DOHH2 (cell line): Measurements from ENCODE around the gene CDH26.

Source experiments
- H3F3A ChIP-seq: fragments of 200-600 bp; sonication (generic), shearing (Covaris generic); 2 replicates; pipeline ENCODE4 v1.6.0; 2016; ENCODE audit warnings: antibody characterized with exemption, mild to moderate bottlenecking; ENCODE audit not compliant: control insufficient read depth, insufficient read depth
- H3K27ac ChIP-seq: fragments of 200-600 bp; sonication (generic); 2 replicates; pipeline ENCODE4 v1.5.1; 2014; ENCODE audit warnings: low read depth, mild to moderate bottlenecking, low read length, moderate library complexity
- H3K27me3 ChIP-seq: fragments of 200-600 bp; sonication (generic); 2 replicates; pipeline ENCODE4 v1.6.1; 2014; ENCODE audit warnings: mild to moderate bottlenecking, low read length, mixed read lengths; ENCODE audit not compliant: control insufficient read depth
- H3K36me3 ChIP-seq: fragments of 200-600 bp; sonication (generic); 2 replicates; pipeline ENCODE4 v1.6.1; 2014; ENCODE audit warnings: mild to moderate bottlenecking, low read length, moderate library complexity, mixed read lengths; ENCODE audit not compliant: control insufficient read depth
- H3K4me1 ChIP-seq: fragments of 200-600 bp; sonication (generic); 2 replicates; pipeline ENCODE4 v1.6.1; 2014; ENCODE audit warnings: mild to moderate bottlenecking, low read length, mixed read lengths; ENCODE audit not compliant: control insufficient read depth
- H3K4me2 ChIP-seq: fragments of 200-600 bp; sonication (generic); 2 replicates; pipeline ENCODE4 v1.6.0; 2014; ENCODE audit warnings: mild to moderate bottlenecking, low read length, moderate library complexity
- H3K4me3 ChIP-seq: fragments of 200-600 bp; sonication (generic); 2 replicates; pipeline ENCODE4 v1.5.1; 2014; ENCODE audit warnings: mild to moderate bottlenecking, low read length, mixed read lengths
- H3K79me2 ChIP-seq: fragments of 200-600 bp; sonication (generic); 2 replicates; pipeline ENCODE4 v1.6.1; 2014; ENCODE audit warnings: mild to moderate bottlenecking, low read length, mixed read lengths; ENCODE audit not compliant: control insufficient read depth
- H3K9me2 ChIP-seq: fragments of 200-600 bp; sonication (generic); replicated peaks from 2 replicates; pipeline ENCODE4 v1.6.1; 2014; ENCODE audit warnings: mild to moderate bottlenecking, low read length, mixed read lengths; ENCODE audit not compliant: control insufficient read depth
- H3K9me3 ChIP-seq: fragments of 200-600 bp; sonication (generic); 2 replicates; pipeline ENCODE4 v1.6.1; 2014; ENCODE audit warnings: antibody characterized with exemption, low read length, mixed read lengths; ENCODE audit not compliant: control insufficient read depth, insufficient read depth
- H4K20me1 ChIP-seq: fragments of 200-600 bp; sonication (generic); 2 replicates; pipeline ENCODE4 v1.6.0; 2014; ENCODE audit warnings: low read depth, mild to moderate bottlenecking, antibody characterized with exemption, low read length, moderate library complexity; ENCODE audit not compliant: control insufficient read depth, insufficient read depth
- EZH2phosphoT487 ChIP-seq: fragments of 200-600 bp; sonication (generic); IDR thresholded peaks from 2 replicates; pipeline ENCODE4 v1.6.1; 2017; ENCODE audit warnings: borderline replicate concordance, mild to moderate bottlenecking, antibody characterized with exemption, low read length, moderate library complexity, mixed read lengths
- TF ChIP-seq, protein P1 (sequence below): fragments of 200-600 bp; sonication (generic); IDR thresholded peaks from one replicate; pipeline ENCODE4 v1.5.1; 2014; ENCODE audit warnings: antibody characterized with exemption, mild to moderate bottlenecking, low read depth, low read length; ENCODE audit not compliant: poor library complexity, severe bottlenecking

CDH26 gene

DNA sequence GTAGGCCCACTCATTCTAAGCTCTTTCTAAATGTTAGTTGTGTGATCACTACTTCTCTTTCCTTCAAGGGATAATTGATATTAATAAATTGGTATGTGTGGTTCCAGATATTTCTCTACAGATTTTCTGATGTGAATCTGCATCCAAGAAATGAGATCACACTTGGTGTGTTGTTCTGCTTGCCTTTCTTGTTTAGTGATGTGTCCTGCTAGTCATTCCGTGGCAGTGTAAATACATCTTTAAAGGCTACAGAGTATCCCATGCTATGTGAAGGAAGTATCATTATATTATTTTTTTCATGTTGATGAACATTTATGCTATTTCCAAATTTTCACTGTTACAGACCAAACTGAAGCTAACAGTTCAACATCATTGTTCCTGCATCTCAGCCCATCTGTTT, 13.2 kb downstream of the CDH26 start:
- H3K9me3 ChIP-seq: no peaks in the 10 kb centered on the region
- TF ChIP-seq, protein P1, sequence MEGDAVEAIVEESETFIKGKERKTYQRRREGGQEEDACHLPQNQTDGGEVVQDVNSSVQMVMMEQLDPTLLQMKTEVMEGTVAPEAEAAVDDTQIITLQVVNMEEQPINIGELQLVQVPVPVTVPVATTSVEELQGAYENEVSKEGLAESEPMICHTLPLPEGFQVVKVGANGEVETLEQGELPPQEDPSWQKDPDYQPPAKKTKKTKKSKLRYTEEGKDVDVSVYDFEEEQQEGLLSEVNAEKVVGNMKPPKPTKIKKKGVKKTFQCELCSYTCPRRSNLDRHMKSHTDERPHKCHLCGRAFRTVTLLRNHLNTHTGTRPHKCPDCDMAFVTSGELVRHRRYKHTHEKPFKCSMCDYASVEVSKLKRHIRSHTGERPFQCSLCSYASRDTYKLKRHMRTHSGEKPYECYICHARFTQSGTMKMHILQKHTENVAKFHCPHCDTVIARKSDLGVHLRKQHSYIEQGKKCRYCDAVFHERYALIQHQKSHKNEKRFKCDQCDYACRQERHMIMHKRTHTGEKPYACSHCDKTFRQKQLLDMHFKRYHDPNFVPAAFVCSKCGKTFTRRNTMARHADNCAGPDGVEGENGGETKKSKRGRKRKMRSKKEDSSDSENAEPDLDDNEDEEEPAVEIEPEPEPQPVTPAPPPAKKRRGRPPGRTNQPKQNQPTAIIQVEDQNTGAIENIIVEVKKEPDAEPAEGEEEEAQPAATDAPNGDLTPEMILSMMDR: no peak
- no peak for TF ChIP-seq EZH2phosphoT487

GRCh38 chr20:59972037-59972801, 14.0 kb downstream of the CDH26 start:
- Histone ChIP-seq H4K20me1 (no peaks in the 10 kb centered on the region), H3K27me3 (no peaks in the 10 kb centered on the region), H3K79me2 (no peaks in the 10 kb centered on the region), H3K4me2 (no peak overlapping the region), H3K4me1 (no peaks in the 10 kb centered on the region), H3K27ac (no peak overlapping the region), H3K9me2 (no peaks in the 10 kb centered on the region), H3K36me3 (no peaks in the 10 kb centered on the region), H3K9me3 (no peaks in the 10 kb centered on the region), H3F3A (no peaks in the 10 kb centered on the region), H3K4me3 (no peak overlapping the region)
- TF ChIP-seq, protein P1: no peak
- TF ChIP-seq EZH2phosphoT487: no peak

More for the DNA sequence above, 13.2 kb downstream of the CDH26 start:
- no peaks in the 10 kb centered on the region for H4K20me1 ChIP-seq
- no peaks in the 10 kb centered on the region for H3K9me2 ChIP-seq
- no peak overlapping the region for H3K4me2 ChIP-seq
- no peaks in the 10 kb centered on the region for H3K4me1 ChIP-seq
- no peaks in the 10 kb centered on the region for H3F3A ChIP-seq
- H3K79me2 ChIP-seq: no peaks in the 10 kb centered on the region
- H3K4me3 ChIP-seq: no peak overlapping the region
- no peaks in the 10 kb centered on the region for H3K36me3 ChIP-seq
- no peaks in the 10 kb centered on the region for H3K27me3 ChIP-seq
- no peak overlapping the region for H3K27ac ChIP-seq

- no peaks in the 10 kb centered on the region for H4K20me1 ChIP-seq
- no peaks in the 10 kb centered on the region for H3K79me2 ChIP-seq
- no peaks in the 10 kb centered on the region for H3K9me2 ChIP-seq
- no peaks in the 10 kb centered on the region for H3K27me3 ChIP-seq
- no peaks in the 10 kb centered on the region for H3K4me1 ChIP-seq
- TF ChIP-seq, protein P1: no peak
- TF ChIP-seq EZH2phosphoT487: no peak
- H3K27ac ChIP-seq: no peak overlapping the region
- H3K9me3 ChIP-seq: no peaks in the 10 kb centered on the region
- no peak overlapping the region for H3K4me2 ChIP-seq
- H3K36me3 ChIP-seq: no peaks in the 10 kb centered on the region
- H3F3A ChIP-seq: no peaks in the 10 kb centered on the region
- H3K4me3 ChIP-seq: no peak overlapping the region
Observed at GRCh38 chr20:59976156-59976782, 18.0 kb downstream of the CDH26 start.
